HG03135 (cell line): ENCODE measurements around the gene GPALPP1.
"Not testable (repeated sequence)": the region's sequence is repeated elsewhere in the genome, so short reads cannot be mapped to it uniquely, and the experiment has no call there.

Experiments used
- ATAC-seq: cut with Tn5 transposase; IDR thresholded peaks from one replicate; pipeline ENCODE4 v1.9.1; 2021; ENCODE audit warnings: mild to moderate bottlenecking, moderate library complexity; ENCODE audit not compliant: unreplicated experiment

Gene GPALPP1

GRCh38 chr13:45060062-45060461 is 70.7 kb downstream of the GPALPP1 start:
- no peak for ATAC-seq

GRCh38 chr13:45063261-45063860 is 74.0 kb downstream of the GPALPP1 start:
- no peak for ATAC-seq

- not testable (repeated sequence) for ATAC-seq
Observed at GRCh38 chr13:45063889-45064288, 74.6 kb downstream of the GPALPP1 start.

GRCh38 chr13:45064889-45065288 is 75.6 kb downstream of the GPALPP1 start:
- no peak for ATAC-seq

GRCh38 chr13:45068036-45069001 is 79.0 kb downstream of the GPALPP1 start:
- ATAC-seq, result no peak

GRCh38 chr13:45073809-45074208 is 84.5 kb downstream of the GPALPP1 start:
- no peak for ATAC-seq

- no peak for ATAC-seq
Observed at GRCh38 chr13:45074721-45075120, 85.4 kb downstream of the GPALPP1 start.

- no peak for ATAC-seq
Observed at GRCh38 chr13:45078003-45078402, 88.7 kb downstream of the GPALPP1 start.
